ENCODE data around the gene SLC6A19.
"Not testable (repeated sequence)": the region's sequence is repeated elsewhere in the genome, so short reads cannot be mapped to it uniquely, and the experiment has no call there.

SLC6A19 gene

GRCh38 chr5:1217596-1218206 lies 16.3 kb downstream of the SLC6A19 start:
- Histone ChIP-seq H3K27ac (peak overlapping the region in 1 of 21 experiments; percentile 22), H3K4me3 (no peak overlapping the region)

GRCh38 chr5:1218351-1219080 lies 17.1 kb downstream of the SLC6A19 start:
- H3K27ac ChIP-seq = no peak overlapping the region
- H3K4me3 ChIP-seq = no peak overlapping the region

DNA sequence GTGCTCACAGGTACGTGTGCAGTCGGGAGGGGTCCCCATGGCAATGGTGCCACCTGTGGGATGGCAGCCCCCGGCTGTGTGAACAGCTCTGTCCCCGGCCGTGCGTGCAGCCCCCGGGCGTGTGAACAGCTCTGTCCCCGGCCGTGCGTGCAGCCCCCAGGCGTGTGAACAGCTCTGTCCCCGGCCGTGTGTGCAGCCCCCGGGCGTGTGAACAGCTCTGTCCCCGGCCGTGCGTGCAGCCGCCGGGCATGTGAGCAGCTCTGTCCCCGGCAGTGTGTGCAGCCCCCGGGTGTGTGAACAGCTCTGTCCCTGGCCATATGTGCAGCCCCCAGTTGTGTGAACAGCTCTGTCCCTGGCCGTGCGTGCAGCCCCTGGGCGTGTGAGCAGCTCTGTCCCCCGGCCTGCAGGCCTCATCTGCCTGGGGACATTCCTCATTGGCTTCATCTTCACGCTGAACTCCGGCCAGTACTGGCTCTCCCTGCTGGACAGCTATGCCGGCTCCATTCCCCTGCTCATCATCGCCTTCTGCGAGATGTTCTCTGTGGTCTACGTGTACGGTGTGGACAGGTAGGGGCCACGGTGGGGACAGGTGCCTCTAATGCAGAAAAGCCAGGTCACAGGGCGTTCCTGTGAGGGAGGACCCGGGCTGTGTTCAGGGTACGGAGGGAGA lies 17.8 kb downstream of the SLC6A19 start:
- H3K27ac ChIP-seq = no peak overlapping the region
- no peak overlapping the region for H3K4me3 ChIP-seq

GRCh38 chr5:1219768-1220100 lies 18.3 kb downstream of the SLC6A19 start:
- Histone ChIP-seq H3K27ac (no peak overlapping the region), H3K4me3 (no peak overlapping the region)

DNA sequence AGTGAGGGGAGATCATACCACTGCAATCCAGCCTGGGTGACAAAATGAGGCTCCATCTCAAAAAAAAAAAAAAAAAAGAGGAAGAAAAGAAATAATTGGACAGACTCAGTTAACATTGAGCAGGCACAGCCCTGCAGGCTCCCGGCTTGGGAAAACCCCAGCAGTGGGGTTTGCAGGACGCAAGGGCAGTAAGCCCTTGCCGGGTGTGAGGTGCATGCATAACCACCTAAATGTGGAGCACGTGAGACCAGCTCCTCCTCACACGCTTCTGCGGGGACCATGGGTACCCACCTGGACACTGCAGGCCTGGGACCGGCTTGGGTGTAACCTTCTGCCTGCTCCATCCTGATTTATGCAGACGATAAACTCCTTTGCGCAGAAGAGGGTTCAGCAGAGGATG lies 19.0 kb downstream of the SLC6A19 start:
- no peak overlapping the region for H3K4me3 ChIP-seq

DNA sequence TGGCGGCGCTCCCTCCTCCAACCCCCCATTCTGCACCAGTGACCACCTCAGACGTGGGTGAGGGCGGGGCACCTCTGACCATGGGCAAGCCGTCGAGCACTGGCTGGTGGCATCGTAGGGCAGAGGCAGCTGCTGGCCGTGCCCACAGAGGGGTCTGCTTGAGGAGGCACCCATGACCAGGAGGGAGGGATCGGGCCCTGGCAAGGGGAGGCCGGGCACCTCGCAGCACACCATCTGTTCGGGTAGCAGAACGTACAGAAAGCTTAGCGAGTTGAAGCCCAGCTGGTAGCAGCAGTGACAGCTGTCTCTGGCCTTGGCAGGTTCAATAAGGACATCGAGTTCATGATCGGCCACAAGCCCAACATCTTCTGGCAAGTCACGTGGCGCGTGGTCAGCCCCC lies 19.4 kb downstream of the SLC6A19 start:
- H3K27ac ChIP-seq = no peak overlapping the region
- no peak overlapping the region for H3K4me3 ChIP-seq

More for the DNA sequence above, 19.0 kb downstream of the SLC6A19 start:
- H3K27ac ChIP-seq = no peak overlapping the region

DNA sequence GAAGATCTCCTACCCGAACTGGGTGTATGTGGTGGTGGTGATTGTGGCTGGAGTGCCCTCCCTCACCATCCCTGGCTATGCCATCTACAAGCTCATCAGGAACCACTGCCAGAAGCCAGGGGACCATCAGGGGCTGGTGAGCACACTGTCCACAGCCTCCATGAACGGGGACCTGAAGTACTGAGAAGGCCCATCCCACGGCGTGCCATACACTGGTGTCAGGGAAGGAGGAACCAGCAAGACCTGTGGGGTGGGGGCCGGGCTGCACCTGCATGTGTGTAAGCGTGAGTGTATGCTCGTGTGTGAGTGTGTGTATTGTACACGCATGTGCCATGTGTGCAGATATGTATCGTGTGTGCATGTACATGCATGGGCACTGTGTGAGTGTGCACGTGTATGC lies 20.3 kb downstream of the SLC6A19 start:
- H3K27ac ChIP-seq = no peak overlapping the region
- H3K4me3 ChIP-seq = no peak overlapping the region

DNA sequence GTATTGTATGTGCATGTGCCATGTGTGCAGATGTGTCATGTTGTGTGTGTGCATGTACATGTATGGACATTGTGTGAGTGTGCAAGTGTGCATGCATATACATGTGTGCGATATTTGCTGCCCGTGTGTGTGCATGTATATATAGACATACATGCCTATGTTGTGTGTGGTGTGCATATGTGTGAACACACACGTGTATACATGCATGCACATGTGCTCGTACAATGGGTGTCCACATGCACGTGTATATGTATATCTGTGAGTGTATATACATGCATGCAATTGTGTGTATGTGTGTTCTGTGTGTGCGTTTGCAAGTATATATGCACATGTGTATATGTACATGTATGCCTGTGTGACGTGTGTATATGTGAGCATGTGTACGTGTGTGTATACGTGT lies 20.8 kb downstream of the SLC6A19 start:
- H3K27ac ChIP-seq = no peak overlapping the region
- no peak overlapping the region for H3K4me3 ChIP-seq

- no peak overlapping the region for H3K4me3 ChIP-seq
- H3K27ac ChIP-seq = no peak overlapping the region
Measured at GRCh38 chr5:1222621-1223277, 21.4 kb downstream of the SLC6A19 start.

GRCh38 chr5:1223278-1223670 lies 21.9 kb downstream of the SLC6A19 start:
- no peak overlapping the region for H3K27ac ChIP-seq
- H3K4me3 ChIP-seq = no peak overlapping the region

DNA sequence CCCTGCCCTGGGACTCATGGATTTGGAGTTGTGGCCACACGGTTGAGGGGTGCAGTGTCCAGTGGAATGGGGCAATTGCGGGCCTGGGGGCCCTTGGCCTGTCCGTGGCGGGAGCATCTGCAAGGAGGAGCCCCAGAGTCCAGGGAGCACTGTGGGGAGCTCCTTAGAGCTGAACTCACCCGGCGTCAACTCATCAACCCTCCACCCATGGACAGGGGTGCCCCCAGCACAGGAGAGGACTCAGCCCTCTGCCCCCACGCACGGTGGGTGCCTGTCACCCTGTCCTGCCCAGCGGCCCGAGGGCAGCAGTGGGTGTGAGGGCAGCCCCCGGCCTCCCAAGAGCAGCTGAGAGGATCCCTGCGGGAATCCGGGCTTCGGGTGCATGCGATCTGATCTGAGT lies 23.2 kb downstream of the SLC6A19 start:
- H3K27ac ChIP-seq = no peak overlapping the region
- no peak overlapping the region for H3K4me3 ChIP-seq

GRCh38 chr5:1225081-1225480 lies 23.7 kb downstream of the SLC6A19 start, which contains the start of gene SLC6A18:
SLC6A18 (plus strand) TSS chr5:1225381; CDS start chr5:1225478, 97 bp downstream.
- no peak within 1 kb of the TSS for H3K27ac ChIP-seq
- H3K4me3 ChIP-seq = no peak within 1 kb of the TSS

DNA sequence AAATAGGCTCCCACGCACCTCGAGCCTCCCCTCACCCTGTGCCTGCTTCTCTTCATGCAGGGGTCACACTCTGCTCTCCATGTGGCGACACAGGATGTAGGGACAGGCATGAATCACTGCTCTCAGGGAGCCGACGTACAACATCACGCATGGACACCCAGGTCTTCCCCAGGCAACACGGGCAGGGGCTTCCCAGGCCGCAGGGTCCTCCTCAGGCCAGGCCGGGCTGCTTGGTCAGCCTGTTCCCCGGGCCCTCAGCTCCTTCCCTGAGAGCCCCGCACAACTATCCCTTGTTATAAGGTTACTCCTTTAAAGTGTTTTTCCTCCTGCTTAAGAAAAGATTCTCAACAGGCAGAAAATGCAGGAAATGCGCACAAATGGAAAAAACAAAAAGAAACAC lies 24.8 kb downstream of the SLC6A19 start:
- H3K27ac ChIP-seq = no peak overlapping the region

DNA sequence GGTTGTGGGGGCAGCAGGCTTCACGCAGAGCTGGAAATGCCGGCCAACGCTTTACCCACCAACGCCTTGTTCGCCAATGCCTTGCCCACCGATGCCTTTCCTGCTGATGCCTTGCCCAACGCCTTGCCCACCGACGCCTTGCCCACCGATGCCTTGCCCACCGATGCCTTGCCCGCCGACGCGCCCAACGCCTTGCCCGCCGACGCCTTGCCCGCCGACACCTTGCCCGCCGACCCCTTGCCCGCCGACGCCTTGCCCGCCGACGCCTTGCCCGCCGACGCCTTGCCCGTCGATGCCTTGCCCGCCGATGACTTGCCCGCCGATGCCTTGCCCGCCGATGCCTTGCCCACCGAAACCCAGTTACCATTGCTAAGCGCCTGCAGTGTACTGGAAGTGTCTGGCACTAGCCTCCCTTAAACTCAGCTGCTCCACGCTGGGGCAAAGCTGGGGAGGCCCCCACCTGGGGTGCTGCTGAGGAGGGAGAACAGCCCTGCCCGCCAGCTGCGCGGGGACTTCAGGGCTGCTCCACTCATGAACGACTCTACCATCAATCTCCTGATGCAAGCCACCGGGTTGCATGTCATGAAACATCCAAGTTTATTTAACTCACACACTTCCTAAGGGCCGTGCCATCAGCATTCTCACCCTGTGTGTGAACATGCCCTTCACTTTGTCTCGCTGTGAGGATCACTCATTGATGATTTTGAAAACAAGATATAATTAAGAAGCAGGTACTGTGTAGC lies 25.6 kb downstream of the SLC6A19 start:
- Histone ChIP-seq H3K27ac (no peak overlapping the region), H3K4me3 (no peak overlapping the region)

More for the DNA sequence above, 24.8 kb downstream of the SLC6A19 start:
- no peak overlapping the region for H3K4me3 ChIP-seq

- H3K4me3 ChIP-seq = no peak overlapping the region
- no peak overlapping the region for H3K27ac ChIP-seq
Measured at GRCh38 chr5:1227667-1228066, 26.3 kb downstream of the SLC6A19 start.

- H3K4me3 ChIP-seq = no peak overlapping the region
- no peak overlapping the region for H3K27ac ChIP-seq
Measured at GRCh38 chr5:1228120-1228519, 26.7 kb downstream of the SLC6A19 start.

DNA sequence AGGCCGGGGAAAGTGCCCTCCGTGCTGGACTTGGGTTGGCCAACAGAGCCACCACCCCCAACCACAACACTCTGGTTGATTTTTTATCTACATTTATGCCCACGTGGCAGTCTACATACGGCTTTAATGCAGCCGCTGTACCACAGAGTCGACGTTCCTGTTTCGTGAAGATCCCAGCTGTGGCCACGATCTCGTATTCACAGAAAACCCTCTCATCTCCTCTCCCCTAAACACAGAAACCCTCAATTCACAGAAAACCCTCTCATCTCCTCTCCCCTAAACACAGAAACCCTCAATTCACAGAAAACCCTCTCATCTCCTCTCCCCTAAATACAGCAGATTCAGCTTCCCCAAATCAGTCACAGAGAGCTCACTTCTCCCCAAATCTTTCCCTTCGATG lies 27.6 kb downstream of the SLC6A19 start:
- not testable (repeated sequence) for H3K27ac ChIP-seq, H3K4me3 ChIP-seq

- no peak overlapping the region for H3K4me3 ChIP-seq
- H3K27ac ChIP-seq = no peak overlapping the region
Measured at GRCh38 chr5:1229822-1230221, 28.4 kb downstream of the SLC6A19 start.

GRCh38 chr5:1230551-1230950 lies 29.2 kb downstream of the SLC6A19 start:
- H3K4me3 ChIP-seq = no peak overlapping the region
- H3K27ac ChIP-seq = no peak overlapping the region

DNA sequence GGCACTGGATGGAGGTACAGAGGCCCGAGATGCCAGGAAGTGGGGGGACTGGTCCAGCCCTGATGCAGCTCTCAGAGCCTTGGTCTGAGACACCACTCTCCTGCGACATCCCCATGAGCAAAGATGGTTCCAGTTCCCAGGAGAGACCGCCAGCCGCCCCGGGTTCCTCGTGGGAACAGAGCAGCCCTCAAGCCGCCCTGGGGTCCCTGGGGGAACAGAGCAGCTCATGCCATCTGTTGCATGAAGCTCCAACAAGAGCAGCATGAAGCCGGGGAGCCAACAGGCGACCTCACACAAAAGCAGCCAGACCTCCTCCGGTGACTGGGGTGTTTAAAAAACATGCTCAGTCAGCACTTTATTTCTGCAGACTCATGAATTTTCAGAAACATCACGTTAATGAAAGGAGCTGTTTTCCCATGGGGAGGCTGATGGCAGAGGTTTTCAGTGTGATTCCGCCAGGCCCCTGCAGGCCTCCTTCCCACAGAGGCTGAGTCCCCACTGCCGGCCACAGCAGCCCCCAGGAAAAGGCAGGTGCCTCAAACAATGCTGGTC lies 30.0 kb downstream of the SLC6A19 start:
- Histone ChIP-seq H3K27ac (no peak overlapping the region), H3K4me3 (no peak overlapping the region)

Data from skin epidermis (tissue), 12 donors.